Suprapubic skin (tissue), 4 donors: ENCODE measurements around the gene SHF.

Experiments used
- POLR2A ChIP-seq, 2 donors: fragments of 450-650 bp; IDR thresholded peaks; one replicate each; pipeline ENCODE4 v1.6.1; 2017; ENCODE audit warnings: antibody characterized with exemption in 2 of 2, mild to moderate bottlenecking in 2 of 2, moderate library complexity in 2 of 2
- POLR2AphosphoS5 ChIP-seq, 3 donors: sonication (generic); formaldehyde crosslinking; IDR thresholded peaks; one replicate each; pipeline ENCODE4 v1.6.1; 2017; ENCODE audit warnings: antibody characterized with exemption in 3 of 3
- TF ChIP-seq, protein P1 (sequence below), 2 donors: fragments of 200-600 bp in 1 of 2; fragments of 450-650 bp in 1 of 2; sonication (generic) in 1 of 2; IDR thresholded peaks; one replicate each; pipeline ENCODE4 v1.5.1; 2016 to 2019; ENCODE audit warnings: antibody characterized with exemption in 2 of 2, mild to moderate bottlenecking in 1 of 2, moderate library complexity in 1 of 2

DNA sequence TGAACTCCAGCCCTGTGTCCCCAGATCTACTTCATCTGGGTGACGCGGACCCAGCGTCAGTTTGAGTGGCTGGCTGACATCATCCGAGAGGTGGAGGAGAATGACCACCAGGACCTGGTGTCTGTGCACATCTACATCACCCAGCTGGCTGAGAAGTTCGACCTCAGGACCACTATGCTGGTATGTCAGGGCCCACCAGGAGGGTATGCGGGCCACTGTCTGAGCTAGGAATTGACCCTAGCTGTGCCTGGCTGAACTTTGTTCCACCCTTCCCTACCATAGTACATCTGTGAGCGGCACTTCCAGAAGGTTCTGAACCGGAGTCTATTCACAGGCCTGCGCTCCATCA is 24.3 kb downstream of the SHF start:
- TF ChIP-seq, protein P1, sequence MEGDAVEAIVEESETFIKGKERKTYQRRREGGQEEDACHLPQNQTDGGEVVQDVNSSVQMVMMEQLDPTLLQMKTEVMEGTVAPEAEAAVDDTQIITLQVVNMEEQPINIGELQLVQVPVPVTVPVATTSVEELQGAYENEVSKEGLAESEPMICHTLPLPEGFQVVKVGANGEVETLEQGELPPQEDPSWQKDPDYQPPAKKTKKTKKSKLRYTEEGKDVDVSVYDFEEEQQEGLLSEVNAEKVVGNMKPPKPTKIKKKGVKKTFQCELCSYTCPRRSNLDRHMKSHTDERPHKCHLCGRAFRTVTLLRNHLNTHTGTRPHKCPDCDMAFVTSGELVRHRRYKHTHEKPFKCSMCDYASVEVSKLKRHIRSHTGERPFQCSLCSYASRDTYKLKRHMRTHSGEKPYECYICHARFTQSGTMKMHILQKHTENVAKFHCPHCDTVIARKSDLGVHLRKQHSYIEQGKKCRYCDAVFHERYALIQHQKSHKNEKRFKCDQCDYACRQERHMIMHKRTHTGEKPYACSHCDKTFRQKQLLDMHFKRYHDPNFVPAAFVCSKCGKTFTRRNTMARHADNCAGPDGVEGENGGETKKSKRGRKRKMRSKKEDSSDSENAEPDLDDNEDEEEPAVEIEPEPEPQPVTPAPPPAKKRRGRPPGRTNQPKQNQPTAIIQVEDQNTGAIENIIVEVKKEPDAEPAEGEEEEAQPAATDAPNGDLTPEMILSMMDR (IDR thresholded peaks at IDR 0.05) = no peak
- TF ChIP-seq POLR2AphosphoS5 (IDR thresholded peaks at IDR 0.05) (no peak), POLR2A (IDR thresholded peaks at IDR 0.05) (no peak)
